UCSD-AML1 (cell line): ENCODE measurements around the gene RASGEF1C.
A peak's percentile ranks its signal among the peaks of the same experiment; 100 is the strongest.

ENCODE experiments used
- DNase-seq: peaks from one replicate; lab custom pipeline; 2025; ENCODE audit not compliant: unreplicated experiment; lab: John Stamatoyannopoulos, UW

Gene RASGEF1C

GRCh38 chr5:180180421-180180820 is 28.6 kb downstream of the RASGEF1C start:
- no peak for DNase-seq

GRCh38 chr5:180179442-180180420 is 29.3 kb downstream of the RASGEF1C start:
- no peak for DNase-seq

- no peak for DNase-seq
Measured at GRCh38 chr5:180178531-180179441, 30.2 kb downstream of the RASGEF1C start.

- no peak for DNase-seq
Measured at GRCh38 chr5:180176191-180176590, 32.8 kb downstream of the RASGEF1C start.

- no peak for DNase-seq
Measured at GRCh38 chr5:180175015-180175431, 34.0 kb downstream of the RASGEF1C start.

GRCh38 chr5:180174587-180174972 is 34.4 kb downstream of the RASGEF1C start:
- DNase-seq = no peak

- no peak for DNase-seq
Measured at GRCh38 chr5:180173875-180174586, 35.0 kb downstream of the RASGEF1C start.

GRCh38 chr5:180173198-180173544 is 35.8 kb downstream of the RASGEF1C start:
- no peak for DNase-seq

GRCh38 chr5:180172447-180173197 is 36.4 kb downstream of the RASGEF1C start:
- no peak for DNase-seq

- DNase-seq = no peak
Measured at GRCh38 chr5:180171568-180172094, 37.4 kb downstream of the RASGEF1C start.

GRCh38 chr5:180170810-180171567 is 38.0 kb downstream of the RASGEF1C start:
- DNase-seq = no peak

GRCh38 chr5:180170106-180170809 is 38.8 kb downstream of the RASGEF1C start:
- DNase-seq = no peak

- peak; percentile 45 for DNase-seq
Measured at GRCh38 chr5:180169248-180170105, 39.5 kb downstream of the RASGEF1C start.

GRCh38 chr5:180168758-180169157 is 40.3 kb downstream of the RASGEF1C start:
- DNase-seq = no peak

- no peak for DNase-seq
Measured at GRCh38 chr5:180166176-180166575, 42.8 kb downstream of the RASGEF1C start.

- no peak for DNase-seq
Measured at GRCh38 chr5:180162304-180162661, 46.7 kb downstream of the RASGEF1C start.

- peak; percentile 49 for DNase-seq
Measured at GRCh38 chr5:180161420-180162303, 47.3 kb downstream of the RASGEF1C start.
